HG03521 (cell line): Measurements from ENCODE around the gene NPPC.

ENCODE experiments used
- ATAC-seq: cut with Tn5 transposase; IDR thresholded peaks from one replicate; pipeline ENCODE4 v1.9.1; 2021; ENCODE audit warnings: mild to moderate bottlenecking, moderate library complexity; ENCODE audit not compliant: unreplicated experiment

NPPC gene

GRCh38 chr2:231935815-231936214, 9.6 kb upstream of the NPPC start:
- no peak for ATAC-seq

- no peak for ATAC-seq
Observed at GRCh38 chr2:231935207-231935524, 9.0 kb upstream of the NPPC start.

GRCh38 chr2:231934441-231935206, 8.4 kb upstream of the NPPC start:
- no peak for ATAC-seq

GRCh38 chr2:231933916-231934401, 7.8 kb upstream of the NPPC start:
- no peak for ATAC-seq

- no peak for ATAC-seq
Observed at GRCh38 chr2:231932985-231933915, 7.1 kb upstream of the NPPC start.

- no peak for ATAC-seq
Observed at GRCh38 chr2:231932711-231932970, 6.4 kb upstream of the NPPC start.

GRCh38 chr2:231931481-231931915, 5.3 kb upstream of the NPPC start:
- ATAC-seq: no peak

GRCh38 chr2:231930593-231931281, 4.5 kb upstream of the NPPC start:
- ATAC-seq: no peak

GRCh38 chr2:231929961-231930592, 3.9 kb upstream of the NPPC start:
- ATAC-seq: no peak

- ATAC-seq: no peak
Observed at GRCh38 chr2:231928901-231929725, 2.9 kb upstream of the NPPC start.

GRCh38 chr2:231928481-231928880, 2.3 kb upstream of the NPPC start:
- no peak for ATAC-seq

GRCh38 chr2:231927566-231927890, 1.3 kb upstream of the NPPC start:
- no peak for ATAC-seq

GRCh38 chr2:231926761-231927565, 767 bp upstream of the NPPC start:
- no peak for ATAC-seq

GRCh38 chr2:231925303-231926179, 655 bp downstream of the NPPC start:
- ATAC-seq: no peak

- no peak for ATAC-seq
Observed at GRCh38 chr2:231924889-231925275, 1.3 kb downstream of the NPPC start.

GRCh38 chr2:231923951-231924888, 2.0 kb downstream of the NPPC start:
- no peak for ATAC-seq

- no peak for ATAC-seq
Observed at GRCh38 chr2:231923010-231923344, 3.2 kb downstream of the NPPC start.
